Pancreas (tissue), 10 donors: ENCODE measurements around the gene UBE2E2. TPM values are rescaled to one million over a fixed set of nuclear protein-coding genes. Genes with fewer than 3 reads are reported as not detected.

ENCODE experiments used
- ATAC-seq, 4 donors: fragments of 200-7000 bp; cut with Tn5 transposase; one replicate each; pipeline versions ENCODE4 v1.8.0 to v1.9.1; 2020; ENCODE audit warnings: mild to moderate bottlenecking in 4 of 4, moderate library complexity in 4 of 4
- DNase-seq, 6 donors: peaks; one replicate each; pipeline ENCODE4 v3.0.0-alpha.2; 2020
- FAIRE-seq: peaks from 2 replicates; lab custom pipeline; 2012; peaks lifted over from hg19 to GRCh38; lab: Jason Lieb, UNC
- H3K27ac ChIP-seq, 4 donors: fragments of 200-600 bp; sonication (generic); 1 replicate in 3 of 4; 2 replicates in 1 of 4; pipeline versions ENCODE4 v1.5.0 to v1.8.0; 2020
- H3K27me3 ChIP-seq, 4 donors: fragments of 200-600 bp; one replicate each; pipeline ENCODE4 v1.8.0; 2021
- H3K36me3 ChIP-seq, 3 donors: fragments of 200-600 bp; sonication (generic) in 1 of 3; one replicate each; pipeline versions ENCODE4 v1.5.0 to v1.8.0; 2020 to 2021
- H3K4me1 ChIP-seq, 3 donors: fragments of 200-600 bp; one replicate each; pipeline ENCODE4 v1.8.0; 2021
- H3K4me3 ChIP-seq, 4 donors: fragments of 200-600 bp; sonication (generic) in 2 of 4; one replicate each; pipeline versions ENCODE4 v1.5.0 to v1.8.0; 2020 to 2021
- H3K9me3 ChIP-seq, 4 donors: fragments of 200-600 bp; one replicate each; pipeline ENCODE4 v1.8.0; 2021
- CTCF ChIP-seq, 4 donors: fragments of 200-600 bp; sonication (generic) in 3 of 4; IDR thresholded peaks; one replicate each; pipeline versions ENCODE4 v1.5.0 to v1.8.0; 2021; ENCODE audit warnings: antibody characterized with exemption in 4 of 4
- WGBS, 2 donors: extraction: QIAGEN DNeasy Blood & Tissue Kit; methylation state at CpG; one replicate each; pipeline ENCODE4 v1.1.7; 2013; 5-methylcytosine and 5-hydroxymethylcytosine counted together
- intact Hi-C, 3 donors: fragments of 100-400 bp; cut with DNase I; formaldehyde crosslinking; loops; one replicate each; pipeline versions ENCODE4 v1.11.1 to v1.14.2; 2022
- polyA plus RNA-seq, 2 donors: library from polyadenylated mRNA; stranded (reverse); fragments of 200-250 nt; gene quantifications; one replicate each; pipeline ENCODE4 v1.2.3, GENCODE V29; 2013
- total RNA-seq, 6 donors: library from RNA; stranded (reverse); fragmentation: NEBNext Ultra II Directional in 4 of 6; extraction: Animal tissue kit (Norgen Biotek cat#: 25700) in 4 of 6; gene quantifications; one replicate each; pipeline versions ENCODE4 v1.2.1 to v1.2.4, GENCODE V29; 2021 to 2023
- donor health status: healthy with polysubstance abuse.
- donor health status: DM: no; HTN: no; CAD: no; lungs with moderate emphysema.
- donor health status: DM: no; HTN: no; CAD: no.
- donor health status: control.
- donor health status: control.
- donor health status: Bipolar disorder and iron deficiency.
- donor health status: DM: yes; HTN: yes; CAD: no.
- donor health status: DM: no; HTN: no; CAD: no.
- donor health status: DM: no; HTN: no; CAD: no.
- donor health status: DM: yes; HTN: yes; CAD: no.

UBE2E2 gene
- total and polyA plus RNA-seq, 8 donors, result 3.3 to 11.6 (median 5.8) TPM

- Histone ChIP-seq H3K27ac (no peak overlapping the region), H3K9me3 (no peaks in the 10 kb centered on the region), H3K36me3 (no peaks in the 10 kb centered on the region), H3K27me3 (no peaks in the 10 kb centered on the region), H3K4me1 (peaks cover 9 to 11% (median 10%) of the 10 kb centered on the region in 3 donors), H3K4me3 (no peak overlapping the region)
- DNase-seq (no peak), ATAC-seq (no peak), FAIRE-seq (no peak)
- WGBS, 2 donors, result 95 to 97% methylated on average over 1 of the region's 1 CpG
- intact Hi-C loops, result no loop called here
- TF ChIP-seq CTCF (IDR thresholded peaks at IDR 0.05), result no peak
Measured at GRCh38 chr3:23496165-23496564, 293.0 kb downstream of the UBE2E2 start.

GRCh38 chr3:23497156-23497555 lies 294.0 kb downstream of the UBE2E2 start:
- DNase-seq (no peak), FAIRE-seq (no peak), ATAC-seq (no peak)
- H3K9me3 ChIP-seq, result no peaks in the 10 kb centered on the region
- peaks cover 9 to 11% (median 10%) of the 10 kb centered on the region in 3 donors for H3K4me1 ChIP-seq
- H3K27me3 ChIP-seq, result no peaks in the 10 kb centered on the region
- no peak for TF ChIP-seq CTCF (IDR thresholded peaks at IDR 0.05)
- no peaks in the 10 kb centered on the region for H3K36me3 ChIP-seq
- no peak overlapping the region for H3K27ac ChIP-seq
- WGBS, 2 donors, result 91 to 95% methylated on average over 5 of the region's 5 CpGs
- intact Hi-C loops, result no loop called here
- H3K4me3 ChIP-seq, result no peak overlapping the region

GRCh38 chr3:23501201-23501802 lies 298.2 kb downstream of the UBE2E2 start:
- Histone ChIP-seq H3K9me3 (no peaks in the 10 kb centered on the region), H3K27me3 (no peaks in the 10 kb centered on the region), H3K27ac (no peak overlapping the region), H3K36me3 (no peaks in the 10 kb centered on the region), H3K4me3 (no peak overlapping the region), H3K4me1 (no peaks in the 10 kb centered on the region)
- intact Hi-C loops, result no loop called here
- WGBS, 2 donors, result 88 to 91% methylated on average over 4 of the region's 4 CpGs
- DNase-seq (no peak), FAIRE-seq (no peak), ATAC-seq (no peak)
- TF ChIP-seq CTCF (IDR thresholded peaks at IDR 0.05), result no peak

- FAIRE-seq (no peak), ATAC-seq (no peak), DNase-seq (no peak)
- H3K4me1 ChIP-seq, result peaks cover 0 to 2% (median 0%) of the 10 kb centered on the region in 3 donors
- WGBS, 2 donors, result 94 to 95% methylated on average over 5 of the region's 5 CpGs
- no peak overlapping the region for H3K4me3 ChIP-seq
- H3K27me3 ChIP-seq, result no peaks in the 10 kb centered on the region
- no peak overlapping the region for H3K27ac ChIP-seq
- TF ChIP-seq CTCF (IDR thresholded peaks at IDR 0.05), result no peak
- intact Hi-C loops, result no loop called here
- H3K36me3 ChIP-seq, result no peaks in the 10 kb centered on the region
- no peaks in the 10 kb centered on the region for H3K9me3 ChIP-seq
Measured at GRCh38 chr3:23508464-23508863, 305.3 kb downstream of the UBE2E2 start.

- intact Hi-C loops, result no loop called here
- no peak overlapping the region for H3K27ac ChIP-seq
- H3K4me1 ChIP-seq, result peaks cover 0 to 1% (median 0%) of the 10 kb centered on the region in 3 donors
- no peak for FAIRE-seq
- H3K27me3 ChIP-seq, result no peaks in the 10 kb centered on the region
- no peaks in the 10 kb centered on the region for H3K9me3 ChIP-seq
- ATAC-seq, result no peak
- H3K36me3 ChIP-seq, result no peaks in the 10 kb centered on the region
- TF ChIP-seq CTCF (IDR thresholded peaks at IDR 0.05), result no peak
- no peak overlapping the region for H3K4me3 ChIP-seq
- no peak for DNase-seq
- 91 to 92% methylated on average over 2 of the region's 2 CpGs for WGBS, 2 donors
Measured at GRCh38 chr3:23518441-23518840, 315.3 kb downstream of the UBE2E2 start.
